Mesenteric fat pad (tissue), 1 donor: ENCODE results near the gene PRKCQ. TPM values are rescaled to one million over a fixed set of nuclear protein-coding genes. Genes with fewer than 3 reads are reported as not detected.

Experiments used
- DNase-seq: peaks from one replicate; pipeline ENCODE4 v3.0.0-alpha.2; 2020; ENCODE audit warnings: low spot score
- total RNA-seq: library from RNA; stranded (reverse); fragmentation: NEBNext Ultra II Directional; extraction: Animal tissue kit (Norgen Biotek cat#: 25700); gene quantifications from one replicate; pipeline ENCODE4 v1.2.1, GENCODE V29; 2021
- donor health status: DM: yes; HTN: yes; CAD: no.

PRKCQ gene
- total RNA-seq, 1 donor from 2014 or later = 0.35 TPM

- DNase-seq = no peak
Measured at GRCh38 chr10:6567884-6568283, 12.2 kb downstream of the PRKCQ start.

GRCh38 chr10:6567203-6567703, 12.8 kb downstream of the PRKCQ start:
- no peak for DNase-seq

- DNase-seq = no peak
Measured at GRCh38 chr10:6565588-6565987, 14.5 kb downstream of the PRKCQ start.

- no peak for DNase-seq
Measured at GRCh38 chr10:6564367-6564766, 15.7 kb downstream of the PRKCQ start.

GRCh38 chr10:6563731-6564130, 16.3 kb downstream of the PRKCQ start:
- DNase-seq = no peak

GRCh38 chr10:6563075-6563474, 17.0 kb downstream of the PRKCQ start:
- no peak for DNase-seq

- no peak for DNase-seq
Measured at GRCh38 chr10:6562221-6562620, 17.9 kb downstream of the PRKCQ start.

- no peak for DNase-seq
Measured at GRCh38 chr10:6561552-6561951, 18.5 kb downstream of the PRKCQ start.

- DNase-seq = no peak
Measured at GRCh38 chr10:6558759-6559461, 21.2 kb downstream of the PRKCQ start.

GRCh38 chr10:6558272-6558671, 21.8 kb downstream of the PRKCQ start:
- DNase-seq = no peak

- no peak for DNase-seq
Measured at GRCh38 chr10:6553937-6554336, 26.1 kb downstream of the PRKCQ start.

- no peak for DNase-seq
Measured at GRCh38 chr10:6543431-6544005, 36.6 kb downstream of the PRKCQ start.

- DNase-seq = no peak
Measured at GRCh38 chr10:6542999-6543430, 37.1 kb downstream of the PRKCQ start.

- no peak for DNase-seq
Measured at GRCh38 chr10:6539833-6540232, 40.2 kb downstream of the PRKCQ start.

GRCh38 chr10:6537770-6538169, 42.3 kb downstream of the PRKCQ start:
- no peak for DNase-seq

- no peak for DNase-seq
Measured at GRCh38 chr10:6536102-6536501, 44.0 kb downstream of the PRKCQ start.

- no peak for DNase-seq
Measured at GRCh38 chr10:6535156-6535764, 44.8 kb downstream of the PRKCQ start.

- DNase-seq = no peak
Measured at GRCh38 chr10:6532321-6532720, 47.8 kb downstream of the PRKCQ start.

- no peak for DNase-seq
Measured at GRCh38 chr10:6530966-6531365, 49.1 kb downstream of the PRKCQ start.

- DNase-seq = no peak
Measured at GRCh38 chr10:6530211-6530840, 49.8 kb downstream of the PRKCQ start.

- no peak for DNase-seq
Measured at GRCh38 chr10:6528198-6528950, 51.7 kb downstream of the PRKCQ start.
